A549 (cell line): ENCODE data around the gene PON1. TPM values are rescaled to one million over a fixed set of nuclear protein-coding genes. Genes with fewer than 3 reads are reported as not detected.
A peak's percentile ranks its signal among the peaks of the same experiment; 100 is the strongest.

Source experiments
- ATAC-seq, 2 experiments: fragments of 200-7000 bp in 1 of 2; fragments of >200 bp in 1 of 2; cut with Nextera tagmentation in 1 of 2; cut with Tn5 transposase in 1 of 2; 3 replicates each; pipeline versions ENCODE4 v1.8.0 to v1.9.1; 2018 to 2020; ENCODE audit warnings: mild to moderate bottlenecking in 1 of 2, moderate library complexity in 1 of 2
- CTCF ChIA-PET: fragments of 300-600 bp; sonication (Branson Sonifier 250); formaldehyde crosslinking; extraction: SDS; loops from one replicate; lab custom pipeline; 2021; ENCODE audit warnings: antibody characterized with exemption, inconsistent platforms; lab: Yijun Ruan, JAX
- POLR2A ChIA-PET: fragments of 350-600 bp; formaldehyde crosslinking; extraction: SDS; loops from one replicate; lab custom pipeline; 2021; ENCODE audit warnings: antibody characterized with exemption, inconsistent platforms; lab: Yijun Ruan, JAX
- DNase-seq, 2 experiments: peaks; one replicate each; pipeline versions ENCODE4 v3.0.0 to v3.0.0-alpha.2; 2011 to 2016; ENCODE audit warnings: low read depth in 1 of 2, low spot score in 1 of 2
- FAIRE-seq: peaks from 2 replicates; lab custom pipeline; 2011; peaks lifted over from hg19 to GRCh38; lab: Jason Lieb, UNC
- H3K27ac ChIP-seq, 2 experiments: fragments of >200 bp; sonication (Bioruptor Twin); formaldehyde crosslinking; 3 replicates each; pipeline ENCODE4 v1.5.1; 2016 to 2017
- H3K4me1 ChIP-seq: fragments of >200 bp; sonication (Bioruptor Twin); formaldehyde crosslinking; 3 replicates; pipeline ENCODE4 v1.6.1; 2016
- H3K4me2 ChIP-seq: fragments of >200 bp; sonication (Bioruptor Twin); formaldehyde crosslinking; 3 replicates; pipeline ENCODE4 v1.6.1; 2016
- H3K4me3 ChIP-seq: fragments of >200 bp; sonication (Bioruptor Twin); formaldehyde crosslinking; 3 replicates; pipeline ENCODE4 v1.5.1; 2016
- H3K9me3 ChIP-seq: fragments of >200 bp; sonication (Bioruptor Twin); formaldehyde crosslinking; 3 replicates; pipeline ENCODE4 v1.6.1; 2016
- BHLHE40 ChIP-seq: IDR thresholded peaks from 2 replicates; pipeline ENCODE4 v1.6.1; 2012; ENCODE audit warnings: low read depth, low read length, inconsistent platforms
- CBX8 ChIP-seq: fragments of 200-600 bp; sonication (generic); IDR thresholded peaks from 2 replicates; pipeline ENCODE4 v1.6.1; 2016
- CEBPB ChIP-seq, 2 experiments: fragments of >200 bp in 1 of 2; sonication (Bioruptor Twin) in 1 of 2; formaldehyde crosslinking in 1 of 2; IDR thresholded peaks; 2 replicates each; pipeline ENCODE4 v1.6.1; 2012 to 2016
- CHD2 ChIP-seq: fragments of 150-350 bp; IDR thresholded peaks from 2 replicates; pipeline ENCODE4 v1.6.1; 2014; ENCODE audit warnings: low read length; ENCODE audit not compliant: partially characterized antibody
- E2F6 ChIP-seq: IDR thresholded peaks from 2 replicates; pipeline ENCODE4 v1.6.1; 2012; ENCODE audit warnings: low read depth, borderline replicate concordance
- EHMT2 ChIP-seq: fragments of 200-600 bp; sonication (generic); IDR thresholded peaks from 2 replicates; pipeline ENCODE4 v1.6.1; 2016; ENCODE audit warnings: antibody characterized with exemption, low read depth, mild to moderate bottlenecking, moderate library complexity
- FOSB ChIP-seq: fragments of 250-450 bp; sonication (Bioruptor Pico); IDR thresholded peaks from 2 replicates; pipeline ENCODE4 v1.5.0; 2020; ENCODE audit warnings: mild to moderate bottlenecking, moderate library complexity
- FOSL2 ChIP-seq, 2 experiments: fragments of 450-650 bp in 1 of 2; fragments of >200 bp in 1 of 2; sonication (Bioruptor Twin) in 1 of 2; formaldehyde crosslinking; IDR thresholded peaks; 2 replicates each; pipeline versions ENCODE4 v1.5.0 to v1.6.1; 2016 to 2020; ENCODE audit warnings: mild to moderate bottlenecking in 1 of 2, moderate library complexity in 1 of 2
- FOXS1 ChIP-seq: fragments of 250-450 bp; sonication (Bioruptor Pico); IDR thresholded peaks from 2 replicates; pipeline ENCODE4 v1.5.0; 2020; ENCODE audit warnings: mild to moderate bottlenecking, moderate library complexity
- GATA3 ChIP-seq: IDR thresholded peaks from 2 replicates; pipeline ENCODE4 v1.6.1; 2012; ENCODE audit warnings: borderline replicate concordance
- HEYL ChIP-seq: fragments of 250-450 bp; sonication (Bioruptor Pico); IDR thresholded peaks from 2 replicates; pipeline ENCODE4 v1.8.0; 2021; ENCODE audit warnings: mild to moderate bottlenecking, moderate library complexity
- HOXA7 ChIP-seq: fragments of 250-450 bp; sonication (Bioruptor Pico); IDR thresholded peaks from 2 replicates; pipeline ENCODE4 v1.5.0; 2020; ENCODE audit warnings: mild to moderate bottlenecking, moderate library complexity
- HOXB13 ChIP-seq: fragments of 250-450 bp; sonication (Bioruptor Pico); IDR thresholded peaks from 2 replicates; pipeline ENCODE4 v1.5.0; 2020; ENCODE audit warnings: low read depth, mild to moderate bottlenecking, moderate library complexity
- HOXB5 ChIP-seq: fragments of 250-450 bp; sonication (Bioruptor Pico); IDR thresholded peaks from 2 replicates; pipeline ENCODE4 v1.5.0; 2020; ENCODE audit warnings: mild to moderate bottlenecking, moderate library complexity
- JUN ChIP-seq, 2 experiments: fragments of >200 bp; sonication (Bioruptor Twin); formaldehyde crosslinking; IDR thresholded peaks; 2 replicates in 1 of 2; 3 replicates in 1 of 2; pipeline ENCODE4 v1.6.1; 2016 to 2017
- MAX ChIP-seq: IDR thresholded peaks from 2 replicates; pipeline ENCODE4 v1.6.1; 2012
- MAZ ChIP-seq: fragments of 150-350 bp; IDR thresholded peaks from 2 replicates; pipeline ENCODE4 v1.6.1; 2014; ENCODE audit warnings: antibody characterized with exemption, low read depth, low read length, borderline replicate concordance
- MYC ChIP-seq: IDR thresholded peaks from 2 replicates; pipeline ENCODE4 v1.6.1; 2012; ENCODE audit warnings: mild to moderate bottlenecking, inconsistent platforms, low read length, improper control_type of control experiment, borderline replicate concordance
- NFE2L2 ChIP-seq: fragments of 150-350 bp; conservative IDR thresholded peaks from 2 replicates; pipeline ENCODE4 v1.6.1; 2014; ENCODE audit warnings: low read length
- NR3C1 ChIP-seq: fragments of >200 bp; sonication (Bioruptor Twin); formaldehyde crosslinking; IDR thresholded peaks from 3 replicates; pipeline ENCODE4 v1.6.1; 2017
- PHF8 ChIP-seq: fragments of 200-600 bp; sonication (generic); IDR thresholded peaks from 2 replicates; pipeline ENCODE4 v1.6.1; 2016; ENCODE audit warnings: low read depth, mild to moderate bottlenecking, antibody characterized with exemption, moderate library complexity, borderline replicate concordance
- RARB ChIP-seq: fragments of 250-450 bp; sonication (Bioruptor Pico); IDR thresholded peaks from 2 replicates; pipeline ENCODE4 v1.8.0; 2021; ENCODE audit warnings: mild to moderate bottlenecking, moderate library complexity
- SMC3 ChIP-seq: fragments of >200 bp; sonication (Bioruptor Twin); formaldehyde crosslinking; IDR thresholded peaks from 3 replicates; pipeline ENCODE4 v1.6.1; 2018; ENCODE audit warnings: inconsistent platforms
- SREBF2 ChIP-seq: fragments of 450-650 bp; IDR thresholded peaks from 2 replicates; pipeline ENCODE4 v1.6.1; 2014; ENCODE audit warnings: mild to moderate bottlenecking, moderate library complexity
- ZC3H11A ChIP-seq: fragments of 450-650 bp; IDR thresholded peaks from 2 replicates; pipeline ENCODE4 v1.6.1; 2014; ENCODE audit warnings: antibody characterized with exemption, mild to moderate bottlenecking
- ZNF302 ChIP-seq: fragments of 250-450 bp; sonication (Bioruptor Pico); IDR thresholded peaks from 2 replicates; pipeline ENCODE4 v1.9.0; 2021; ENCODE audit warnings: inconsistent platforms, mild to moderate bottlenecking, moderate library complexity
- ZSCAN20 ChIP-seq: fragments of 250-450 bp; sonication (Bioruptor Pico); IDR thresholded peaks from 2 replicates; pipeline ENCODE4 v1.8.0; 2022; ENCODE audit warnings: mild to moderate bottlenecking, moderate library complexity
- WGBS: methylation state at CpG from one replicate; pipeline ENCODE4 v1.1.6; 2017; ENCODE audit errors: missing lambda C conversion rate; 5-methylcytosine and 5-hydroxymethylcytosine counted together
- polyA plus RNA-seq, 4 experiments: library from polyadenylated mRNA; depleted of rRNA in 3 of 4; stranded (reverse); fragments of >200 nt; fragmentation: RNase III in 1 of 4; extraction: RNeasy Plus Mini Kit Qiagen cat#74134 plus additional on column Dnase treatment in 1 of 4; gene quantifications; 2 replicates in 3 of 4; 3 replicates in 1 of 4; pipeline ENCODE4 v1.2.3, GENCODE V29; 2011 to 2017
- TF ChIP-seq, protein P1 (sequence below): fragments of 200-600 bp; sonication (generic); IDR thresholded peaks from 2 replicates; pipeline ENCODE4 v1.6.1; 2016; ENCODE audit warnings: antibody characterized with exemption, mild to moderate bottlenecking, moderate library complexity
- TF ChIP-seq, protein P2 (sequence below): fragments of 450-650 bp; IDR thresholded peaks from 2 replicates; pipeline ENCODE4 v1.6.1; 2014; ENCODE audit warnings: antibody characterized with exemption
- TF ChIP-seq, protein P3 (sequence below): fragments of >200 bp; sonication (Bioruptor Twin); formaldehyde crosslinking; IDR thresholded peaks from 3 replicates; pipeline ENCODE4 v1.5.1; 2016
- TF ChIP-seq, protein P4 (sequence below): fragments of >200 bp; sonication (Bioruptor Twin); formaldehyde crosslinking; IDR thresholded peaks from 3 replicates; pipeline ENCODE4 v1.6.1; 2016

Gene PON1
- polyA plus RNA-seq, 2 of the 4 experiments (the other 2 are of a cell fraction) = 0.93 to 6.6 TPM

- TF ChIP-seq ZNF302 (no peak), FOSL2 (IDR thresholded peaks at IDR 0.05) (no peak), FOSL2 (CRISPR knock-in tag; IDR thresholded peaks at IDR 0.05) (no peak), HOXB5 (CRISPR knock-in tag) (no peak), E2F6 (no peak), PHF8 (no peak), HOXA7 (CRISPR knock-in tag) (no peak), ZSCAN20 (CRISPR knock-in tag) (no peak), GATA3 (no peak), MAZ (no peak), FOXS1 (no peak), SMC3 (no peak), NR3C1 (no peak), SREBF2 (no peak), ZC3H11A (no peak), HOXB13 (CRISPR knock-in tag) (no peak), NFE2L2 (no peak), CHD2 (no peak), FOSB (no peak)
- TF ChIP-seq, protein P1, sequence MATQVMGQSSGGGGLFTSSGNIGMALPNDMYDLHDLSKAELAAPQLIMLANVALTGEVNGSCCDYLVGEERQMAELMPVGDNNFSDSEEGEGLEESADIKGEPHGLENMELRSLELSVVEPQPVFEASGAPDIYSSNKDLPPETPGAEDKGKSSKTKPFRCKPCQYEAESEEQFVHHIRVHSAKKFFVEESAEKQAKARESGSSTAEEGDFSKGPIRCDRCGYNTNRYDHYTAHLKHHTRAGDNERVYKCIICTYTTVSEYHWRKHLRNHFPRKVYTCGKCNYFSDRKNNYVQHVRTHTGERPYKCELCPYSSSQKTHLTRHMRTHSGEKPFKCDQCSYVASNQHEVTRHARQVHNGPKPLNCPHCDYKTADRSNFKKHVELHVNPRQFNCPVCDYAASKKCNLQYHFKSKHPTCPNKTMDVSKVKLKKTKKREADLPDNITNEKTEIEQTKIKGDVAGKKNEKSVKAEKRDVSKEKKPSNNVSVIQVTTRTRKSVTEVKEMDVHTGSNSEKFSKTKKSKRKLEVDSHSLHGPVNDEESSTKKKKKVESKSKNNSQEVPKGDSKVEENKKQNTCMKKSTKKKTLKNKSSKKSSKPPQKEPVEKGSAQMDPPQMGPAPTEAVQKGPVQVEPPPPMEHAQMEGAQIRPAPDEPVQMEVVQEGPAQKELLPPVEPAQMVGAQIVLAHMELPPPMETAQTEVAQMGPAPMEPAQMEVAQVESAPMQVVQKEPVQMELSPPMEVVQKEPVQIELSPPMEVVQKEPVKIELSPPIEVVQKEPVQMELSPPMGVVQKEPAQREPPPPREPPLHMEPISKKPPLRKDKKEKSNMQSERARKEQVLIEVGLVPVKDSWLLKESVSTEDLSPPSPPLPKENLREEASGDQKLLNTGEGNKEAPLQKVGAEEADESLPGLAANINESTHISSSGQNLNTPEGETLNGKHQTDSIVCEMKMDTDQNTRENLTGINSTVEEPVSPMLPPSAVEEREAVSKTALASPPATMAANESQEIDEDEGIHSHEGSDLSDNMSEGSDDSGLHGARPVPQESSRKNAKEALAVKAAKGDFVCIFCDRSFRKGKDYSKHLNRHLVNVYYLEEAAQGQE = no peak
- TF ChIP-seq, protein P2, sequence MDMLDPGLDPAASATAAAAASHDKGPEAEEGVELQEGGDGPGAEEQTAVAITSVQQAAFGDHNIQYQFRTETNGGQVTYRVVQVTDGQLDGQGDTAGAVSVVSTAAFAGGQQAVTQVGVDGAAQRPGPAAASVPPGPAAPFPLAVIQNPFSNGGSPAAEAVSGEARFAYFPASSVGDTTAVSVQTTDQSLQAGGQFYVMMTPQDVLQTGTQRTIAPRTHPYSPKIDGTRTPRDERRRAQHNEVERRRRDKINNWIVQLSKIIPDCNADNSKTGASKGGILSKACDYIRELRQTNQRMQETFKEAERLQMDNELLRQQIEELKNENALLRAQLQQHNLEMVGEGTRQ = no peak
- no peak for ATAC-seq
- Histone ChIP-seq H3K4me2 (no peak overlapping the region), H3K9me3 (no peaks in the 10 kb centered on the region), H3K27ac (no peak overlapping the region), H3K4me3 (no peak overlapping the region), H3K4me1 (peaks cover 5% of the 10 kb centered on the region; the same call in 1 of the 3 replicates)
- peak; percentile 43 for FAIRE-seq
- POLR2A ChIA-PET = no interaction called here
- CTCF ChIA-PET = interaction anchor here (0.7 to 2.2 kb wide), 4 partner anchors 10 to 110 kb away, joined by 3 to 9 read pairs (median 8); partner anchors contain the start of genes PON1 and PON3
- 96% methylated on average over 1 of the region's 1 CpG for WGBS
- DNase-seq = no peak
These were observed 43.3 kb upstream of the PON1 start for GRCh38 chr7:95367606-95368005.

GRCh38 chr7:95365151-95365550 lies 40.8 kb upstream of the PON1 start:
- POLR2A ChIA-PET = interaction anchor here (0.6 kb wide), 1 partner anchor 31 kb away, joined by 3 read pairs; the partner anchor contains the start of gene PON3
- H3K9me3 ChIP-seq = no peaks in the 10 kb centered on the region
- DNase-seq (peak in 1 of 2 experiments; percentile 22), FAIRE-seq (no peak), ATAC-seq (peak in 1 of 2 experiments; percentile 35; a peak in 1 of 6 replicates)
- H3K4me3 ChIP-seq = no peak overlapping the region
- 100% methylated on average over 1 of the region's 1 CpG for whole genome bisulfite sequencing
- H3K4me2 ChIP-seq = no peak overlapping the region
- peak overlapping the region in 1 of 2 experiments; percentile 24; a peak in 1 of 6 replicates for H3K27ac ChIP-seq
- H3K4me1 ChIP-seq = peaks cover 5% of the 10 kb centered on the region; the same call in 1 of the 3 replicates
- CTCF ChIA-PET = interaction anchor here (1.0 kb wide), 1 partner anchor 146 kb away, joined by 3 read pairs; no protein-coding TSS in a partner anchor
- TF ChIP-seq HOXB5 (CRISPR knock-in tag) = no peak
- 0 out of 2 replicates have a peak, but pooled peaks have one; percentile 26 for TF ChIP-seq MAX
- TF ChIP-seq EHMT2 = no peak
- TF ChIP-seq NFE2L2 = no peak
- TF ChIP-seq SREBF2 = no peak
- TF ChIP-seq JUN (IDR thresholded peaks at IDR 0.05) = no peak
- TF ChIP-seq FOSL2 (IDR thresholded peaks at IDR 0.05) = 0 out of 2 replicates have a peak, but pooled peaks have one; percentile 16
- TF ChIP-seq FOSL2 (CRISPR knock-in tag; IDR thresholded peaks at IDR 0.05) = 0 out of 2 replicates have a peak, but pooled peaks have one; percentile 2
- TF ChIP-seq RARB = no peak
- TF ChIP-seq CBX8 = no peak
- TF ChIP-seq MYC = no peak
- TF ChIP-seq, protein P3, sequence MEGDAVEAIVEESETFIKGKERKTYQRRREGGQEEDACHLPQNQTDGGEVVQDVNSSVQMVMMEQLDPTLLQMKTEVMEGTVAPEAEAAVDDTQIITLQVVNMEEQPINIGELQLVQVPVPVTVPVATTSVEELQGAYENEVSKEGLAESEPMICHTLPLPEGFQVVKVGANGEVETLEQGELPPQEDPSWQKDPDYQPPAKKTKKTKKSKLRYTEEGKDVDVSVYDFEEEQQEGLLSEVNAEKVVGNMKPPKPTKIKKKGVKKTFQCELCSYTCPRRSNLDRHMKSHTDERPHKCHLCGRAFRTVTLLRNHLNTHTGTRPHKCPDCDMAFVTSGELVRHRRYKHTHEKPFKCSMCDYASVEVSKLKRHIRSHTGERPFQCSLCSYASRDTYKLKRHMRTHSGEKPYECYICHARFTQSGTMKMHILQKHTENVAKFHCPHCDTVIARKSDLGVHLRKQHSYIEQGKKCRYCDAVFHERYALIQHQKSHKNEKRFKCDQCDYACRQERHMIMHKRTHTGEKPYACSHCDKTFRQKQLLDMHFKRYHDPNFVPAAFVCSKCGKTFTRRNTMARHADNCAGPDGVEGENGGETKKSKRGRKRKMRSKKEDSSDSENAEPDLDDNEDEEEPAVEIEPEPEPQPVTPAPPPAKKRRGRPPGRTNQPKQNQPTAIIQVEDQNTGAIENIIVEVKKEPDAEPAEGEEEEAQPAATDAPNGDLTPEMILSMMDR = no peak
- TF ChIP-seq, protein P4, sequence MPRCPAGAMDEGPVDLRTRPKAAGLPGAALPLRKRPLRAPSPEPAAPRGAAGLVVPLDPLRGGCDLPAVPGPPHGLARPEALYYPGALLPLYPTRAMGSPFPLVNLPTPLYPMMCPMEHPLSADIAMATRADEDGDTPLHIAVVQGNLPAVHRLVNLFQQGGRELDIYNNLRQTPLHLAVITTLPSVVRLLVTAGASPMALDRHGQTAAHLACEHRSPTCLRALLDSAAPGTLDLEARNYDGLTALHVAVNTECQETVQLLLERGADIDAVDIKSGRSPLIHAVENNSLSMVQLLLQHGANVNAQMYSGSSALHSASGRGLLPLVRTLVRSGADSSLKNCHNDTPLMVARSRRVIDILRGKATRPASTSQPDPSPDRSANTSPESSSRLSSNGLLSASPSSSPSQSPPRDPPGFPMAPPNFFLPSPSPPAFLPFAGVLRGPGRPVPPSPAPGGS = no peak
- no peak for TF ChIP-seq CEBPB (IDR thresholded peaks at IDR 0.05)
- no peak for TF ChIP-seq ZC3H11A
- TF ChIP-seq HEYL (CRISPR knock-in tag) = no peak
- TF ChIP-seq BHLHE40 = no peak
